Liver (tissue), 9 donors: ENCODE data around the gene PTMA. TPM values are rescaled to one million over a fixed set of nuclear protein-coding genes. Genes with fewer than 3 reads are reported as not detected.

ENCODE experiments used
- DNase-seq: peaks from one replicate; pipeline ENCODE4 v3.0.0-alpha.2; 2017; ENCODE audit warnings: low spot score
- H3K27ac ChIP-seq, 2 donors: one replicate each; pipeline ENCODE4 v1.7.0; 2013; ENCODE audit warnings: inconsistent platforms in 2 of 2, low read length in 2 of 2, control low read depth in 1 of 2, low read depth in 1 of 2, mild to moderate bottlenecking in 1 of 2
- H3K27me3 ChIP-seq, 4 donors: one replicate each; pipeline versions ENCODE4 v1.6.1 to v1.7.0; 2013; ENCODE audit warnings: low read length in 3 of 4, inconsistent platforms in 1 of 4, mild to moderate bottlenecking in 1 of 4, moderate library complexity in 1 of 4; ENCODE audit not compliant: control insufficient read depth in 4 of 4, insufficient read depth in 4 of 4
- H3K36me3 ChIP-seq, 4 donors: one replicate each; pipeline versions ENCODE4 v1.6.1 to v1.7.0; 2013; ENCODE audit warnings: low read length in 3 of 4, mild to moderate bottlenecking in 3 of 4, low read depth in 1 of 4, moderate library complexity in 1 of 4; ENCODE audit not compliant: control insufficient read depth in 4 of 4, insufficient read depth in 3 of 4
- H3K4me1 ChIP-seq, 4 donors: one replicate each; pipeline versions ENCODE4 v1.6.1 to v1.7.0; 2013; ENCODE audit warnings: low read length in 3 of 4, mild to moderate bottlenecking in 3 of 4, moderate library complexity in 1 of 4; ENCODE audit not compliant: control insufficient read depth in 4 of 4, insufficient read depth in 4 of 4
- H3K4me3 ChIP-seq, 3 donors: one replicate each; pipeline versions ENCODE4 v1.6.1 to v1.7.0; 2013; ENCODE audit warnings: low read length in 3 of 3, control low read depth in 1 of 3, low read depth in 1 of 3, mild to moderate bottlenecking in 1 of 3
- H3K9ac ChIP-seq, 2 donors: one replicate each; pipeline ENCODE4 v1.7.0; 2013; ENCODE audit warnings: low read length in 2 of 2, mild to moderate bottlenecking in 2 of 2, moderate library complexity in 2 of 2, control low read depth in 1 of 2, low read depth in 1 of 2
- H3K9me3 ChIP-seq, 4 donors: one replicate each; pipeline versions ENCODE4 v1.6.1 to v1.7.0; 2013; ENCODE audit warnings: low read length in 3 of 4; ENCODE audit not compliant: control insufficient read depth in 4 of 4
- ATF3 ChIP-seq: IDR thresholded peaks from 2 replicates; pipeline ENCODE4 v1.6.1; 2016; ENCODE audit warnings: antibody characterized with exemption
- CTCF ChIP-seq: fragments of 150-350 bp; IDR thresholded peaks from 2 replicates; pipeline ENCODE4 v1.5.1; 2017; ENCODE audit warnings: improper control_type of control experiment, low read depth, low read length; ENCODE audit not compliant: missing input control
- FOXA1 ChIP-seq: IDR thresholded peaks from 2 replicates; pipeline ENCODE4 v1.6.1; 2016; ENCODE audit warnings: antibody characterized with exemption
- FOXA2 ChIP-seq: IDR thresholded peaks from 2 replicates; pipeline ENCODE4 v1.6.1; 2016; ENCODE audit warnings: antibody characterized with exemption
- GABPA ChIP-seq, 2 donors: IDR thresholded peaks in 1 of 2; conservative IDR thresholded peaks in 1 of 2; 2 replicates each; pipeline ENCODE4 v1.6.1; 2016; ENCODE audit warnings: antibody characterized with exemption in 2 of 2, mild to moderate bottlenecking in 1 of 2, moderate library complexity in 1 of 2
- HNF4A ChIP-seq, 2 donors: conservative IDR thresholded peaks; 2 replicates each; pipeline ENCODE4 v1.6.1; 2016; ENCODE audit warnings: antibody characterized with exemption in 2 of 2, mild to moderate bottlenecking in 2 of 2
- JUND ChIP-seq, 2 donors: IDR thresholded peaks; 2 replicates each; pipeline ENCODE4 v1.6.1; 2016; ENCODE audit warnings: antibody characterized with exemption in 2 of 2
- MAX ChIP-seq: IDR thresholded peaks from 2 replicates; pipeline ENCODE4 v1.6.1; 2016; ENCODE audit warnings: antibody characterized with exemption
- NR2F2 ChIP-seq: IDR thresholded peaks from 2 replicates; pipeline ENCODE4 v1.6.1; 2016; ENCODE audit warnings: antibody characterized with exemption
- RAD21 ChIP-seq, 2 donors: IDR thresholded peaks; 2 replicates each; pipeline ENCODE4 v1.6.1; 2016; ENCODE audit warnings: antibody characterized with exemption in 2 of 2, mild to moderate bottlenecking in 2 of 2
- REST ChIP-seq: IDR thresholded peaks from 2 replicates; pipeline ENCODE4 v1.6.1; 2016; ENCODE audit warnings: antibody characterized with exemption, mild to moderate bottlenecking
- RXRA ChIP-seq, 2 donors: IDR thresholded peaks; 2 replicates each; pipeline ENCODE4 v1.6.1; 2017 to 2018; ENCODE audit warnings: antibody characterized with exemption in 2 of 2, mild to moderate bottlenecking in 1 of 2
- SP1 ChIP-seq: IDR thresholded peaks from 2 replicates; pipeline ENCODE4 v1.6.1; 2018; ENCODE audit warnings: antibody characterized with exemption, mild to moderate bottlenecking
- TAF1 ChIP-seq: conservative IDR thresholded peaks from 2 replicates; pipeline ENCODE4 v1.6.1; 2016; ENCODE audit warnings: antibody characterized with exemption, mild to moderate bottlenecking
- ZBTB33 ChIP-seq: IDR thresholded peaks from 2 replicates; pipeline ENCODE4 v1.6.1; 2016; ENCODE audit warnings: antibody characterized with exemption
- WGBS: extraction: QIAGEN DNeasy Blood & Tissue Kit; methylation state at CpG from one replicate; pipeline ENCODE4 v1.1.7; 2013; 5-methylcytosine and 5-hydroxymethylcytosine counted together
- polyA plus RNA-seq, 2 donors: library from polyadenylated mRNA; stranded (reverse) in 1 of 2; unstranded in 1 of 2; fragments of 200-250 nt in 1 of 2; fragments of >200 nt in 1 of 2; fragmentation: Nextera tagmentation in 1 of 2; extraction: Ambion mirVana in 1 of 2; gene quantifications; one replicate each; pipeline versions ENCODE4 v1.2.1 to v1.2.3, GENCODE V29; 2013 to 2015
- total RNA-seq, 2 donors: library from RNA; depleted of rRNA; stranded (reverse); fragments of >200 nt; gene quantifications; one replicate each; pipeline ENCODE4 v1.2.3, GENCODE V29; 2014
- donor health status: healthy.
- donor health status: healthy.
- donor health status: healthy.
- donor health status: healthy.
- donor health status: healthy.

Gene PTMA
- total and polyA plus RNA-seq, 4 donors, result 201 to 523 (median 366) TPM

GRCh38 chr2:231688719-231689118 is 19.6 kb upstream of the PTMA start:
- no peak for DNase-seq
- WGBS, result 93% methylated on average over 17 of the region's 17 CpGs
- H3K27ac ChIP-seq, result no peak overlapping the region
- TF ChIP-seq RXRA (IDR thresholded peaks at IDR 0.05), result no peak
- no peaks in the 10 kb centered on the region for H3K9me3 ChIP-seq
- no peaks in the 10 kb centered on the region for H3K36me3 ChIP-seq
- no peak overlapping the region for H3K9ac ChIP-seq
- no peaks in the 10 kb centered on the region for H3K27me3 ChIP-seq
- peaks cover 0 to 4% (median 0%) of the 10 kb centered on the region in 4 donors for H3K4me1 ChIP-seq
- no peak overlapping the region for H3K4me3 ChIP-seq

- no peak overlapping the region for H3K4me3 ChIP-seq
- H3K9me3 ChIP-seq, result no peaks in the 10 kb centered on the region
- H3K9ac ChIP-seq, result no peak overlapping the region
- no peaks in the 10 kb centered on the region for H3K27me3 ChIP-seq
- 85% methylated on average over 15 of the region's 15 CpGs for WGBS
- H3K36me3 ChIP-seq, result no peaks in the 10 kb centered on the region
- no peak overlapping the region for H3K27ac ChIP-seq
- H3K4me1 ChIP-seq, result peaks cover 0 to 4% (median 0%) of the 10 kb centered on the region in 4 donors
- TF ChIP-seq NR2F2 (no peak), REST (no peak), ZBTB33 (no peak), FOXA2 (no peak), ATF3 (no peak), GABPA (IDR thresholded peaks at IDR 0.05 in 1 of 2, conservative IDR thresholded peaks at IDR 0.05 in 1 of 2) (no peak), HNF4A (conservative IDR thresholded peaks at IDR 0.05) (no peak), TAF1 (no peak), MAX (no peak), CTCF (no peak), RAD21 (IDR thresholded peaks at IDR 0.05) (no peak), SP1 (no peak), JUND (IDR thresholded peaks at IDR 0.05) (no peak), FOXA1 (no peak)
- no peak for DNase-seq
Measured at GRCh38 chr2:231689124-231689893, 19.0 kb upstream of the PTMA start.
